IPS-11a (cell line): ENCODE results near the gene CASP4.

Experiments used
- H3K4me3 ChIP-seq: one replicate; pipeline ENCODE4 v1.5.1; 2013; ENCODE audit warnings: low read depth, low read length, control low read depth

The CASP4 gene

GRCh38 chr11:104893876-104894275, 74.5 kb downstream of the CASP4 start:
- no peak overlapping the region for H3K4me3 ChIP-seq
